ENCODE data around the gene CD4. TPM values are rescaled to one million over a fixed set of nuclear protein-coding genes. Genes with fewer than 3 reads are reported as not detected.

The CD4 gene
- total RNA-seq, 2 donors from 2014 or later, result 126 to 141 TPM

GRCh38 chr12:6774499-6775062 lies 14.7 kb upstream of the CD4 start:
- Mint-ChIP-seq H3K4me1 (ENCODE audit: low read depth) (peaks cover 94% of the 10 kb centered on the region), H3K36me3 (ENCODE audit: insufficient read depth in 2 of 2) (peaks cover 20 to 28% of the 10 kb centered on the region in 2 donors), H3K4me3 (peak overlapping the region; percentile 78 to 82), H3K27me3 (ENCODE audit: low read depth) (peaks cover under 1% of the 10 kb centered on the region), H3K9me3 (no peaks in the 10 kb centered on the region), H3K27ac (peak overlapping the region; percentile 87)
- peak; percentile 49 to 57 for ATAC-seq (replicated peaks in 1 of 2)
- DNase-seq, result peak in 1 of 2 donors; percentile 46

- no peak for ATAC-seq (replicated peaks in 1 of 2)
- peaks cover 94% of the 10 kb centered on the region for H3K4me1 Mint-ChIP-seq (ENCODE audit: low read depth)
- H3K27ac Mint-ChIP-seq, result peak overlapping the region; percentile 87
- H3K9me3 Mint-ChIP-seq, result no peaks in the 10 kb centered on the region
- H3K4me3 Mint-ChIP-seq, result peak overlapping the region; percentile 78 to 82
- H3K27me3 Mint-ChIP-seq (ENCODE audit: low read depth), result no peaks in the 10 kb centered on the region
- DNase-seq, result no peak
- peaks cover 19 to 25% of the 10 kb centered on the region in 2 donors for H3K36me3 Mint-ChIP-seq (ENCODE audit: insufficient read depth in 2 of 2)
These were observed 13.8 kb upstream of the CD4 start for GRCh38 chr12:6775185-6776174.

GRCh38 chr12:6777386-6777785 lies 11.9 kb upstream of the CD4 start:
- Mint-ChIP-seq H3K4me3 (peak overlapping the region; percentile 17 to 74), H3K36me3 (ENCODE audit: insufficient read depth in 2 of 2) (peaks cover 15 to 22% of the 10 kb centered on the region in 2 donors), H3K9me3 (no peaks in the 10 kb centered on the region), H3K27ac (peak overlapping the region; percentile 26), H3K4me1 (ENCODE audit: low read depth) (peaks cover 88% of the 10 kb centered on the region), H3K27me3 (ENCODE audit: low read depth) (no peaks in the 10 kb centered on the region)
- ATAC-seq (replicated peaks in 1 of 2) (no peak), DNase-seq (no peak)

DNA sequence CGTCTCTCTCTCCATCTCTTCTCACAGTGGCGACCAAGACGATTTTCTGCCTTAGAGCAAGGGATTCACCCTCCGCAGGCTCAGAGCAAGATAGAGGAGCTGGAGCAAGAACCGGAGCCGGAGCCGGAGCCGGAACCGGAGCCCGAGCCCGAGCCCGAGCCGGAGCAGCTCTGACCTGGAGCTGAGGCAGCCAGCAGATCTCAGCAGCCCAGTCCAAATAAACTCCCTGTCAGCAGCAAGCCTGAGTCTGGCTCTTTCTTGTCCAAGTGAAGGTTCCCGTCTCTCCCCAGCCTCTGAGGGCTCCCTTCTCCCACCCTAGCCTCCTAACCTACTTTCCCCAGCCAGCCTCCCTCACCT lies 11.1 kb upstream of the CD4 start:
- ATAC-seq (replicated peaks in 1 of 2) (no peak), DNase-seq (no peak)
- Mint-ChIP-seq H3K4me1 (ENCODE audit: low read depth) (peaks cover 88% of the 10 kb centered on the region), H3K27ac (no peak overlapping the region), H3K9me3 (no peaks in the 10 kb centered on the region), H3K36me3 (ENCODE audit: insufficient read depth in 2 of 2) (peaks cover 15 to 22% of the 10 kb centered on the region in 2 donors), H3K4me3 (peak overlapping the region; percentile 74 to 92), H3K27me3 (ENCODE audit: low read depth) (no peaks in the 10 kb centered on the region)

- Mint-ChIP-seq H3K4me1 (ENCODE audit: low read depth) (peaks cover 92% of the 10 kb centered on the region), H3K27ac (peak overlapping the region; percentile 42), H3K27me3 (ENCODE audit: low read depth) (no peaks in the 10 kb centered on the region), H3K36me3 (ENCODE audit: insufficient read depth in 2 of 2) (peaks cover 15 to 22% of the 10 kb centered on the region in 2 donors), H3K9me3 (no peaks in the 10 kb centered on the region), H3K4me3 (peak overlapping the region; percentile 74 to 92)
- peak; percentile 77 to 80 for ATAC-seq (replicated peaks in 1 of 2)
- DNase-seq, result peak; percentile 92
These were observed 10.5 kb upstream of the CD4 start for GRCh38 chr12:6778574-6779550.

- H3K27me3 Mint-ChIP-seq (ENCODE audit: low read depth), result no peaks in the 10 kb centered on the region
- no peaks in the 10 kb centered on the region for H3K9me3 Mint-ChIP-seq
- peaks cover 10 to 16% of the 10 kb centered on the region in 2 donors for H3K36me3 Mint-ChIP-seq (ENCODE audit: insufficient read depth in 2 of 2)
- peak overlapping the region; percentile 42 for H3K27ac Mint-ChIP-seq
- DNase-seq (no peak), ATAC-seq (replicated peaks in 1 of 2) (peak; percentile 22 to 25)
- H3K4me1 Mint-ChIP-seq (ENCODE audit: low read depth), result peaks cover 93% of the 10 kb centered on the region
- peak overlapping the region; percentile 74 to 92 for H3K4me3 Mint-ChIP-seq
These were observed 9.5 kb upstream of the CD4 start for GRCh38 chr12:6779708-6780432.

DNA sequence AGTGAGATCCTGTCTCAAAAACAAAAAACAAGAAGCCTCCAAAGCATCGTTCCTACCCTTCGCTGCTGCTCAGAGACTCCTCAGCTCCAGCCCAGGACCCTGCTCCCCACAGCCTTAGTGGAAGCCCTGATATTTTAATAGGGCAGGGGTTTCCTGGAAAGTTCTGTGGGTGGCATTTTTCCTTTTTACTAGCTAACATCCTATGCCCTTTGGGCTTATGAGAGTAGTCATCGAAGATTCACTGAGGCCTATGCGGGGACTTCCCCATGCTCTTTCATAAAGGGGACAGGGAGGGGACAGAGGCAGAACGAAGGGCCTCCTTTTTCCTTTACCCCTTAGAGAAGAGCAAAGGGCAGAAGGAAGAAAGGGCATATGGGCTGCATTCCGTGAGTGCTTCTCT lies 8.8 kb upstream of the CD4 start:
- peak in 1 of 2 donors; percentile 62 for DNase-seq
- H3K36me3 Mint-ChIP-seq (ENCODE audit: insufficient read depth in 2 of 2), result peaks cover 6 to 11% of the 10 kb centered on the region in 2 donors
- ATAC-seq (replicated peaks in 1 of 2), result peak; percentile 59
- peaks cover 93% of the 10 kb centered on the region for H3K4me1 Mint-ChIP-seq (ENCODE audit: low read depth)
- no peaks in the 10 kb centered on the region for H3K27me3 Mint-ChIP-seq (ENCODE audit: low read depth)
- peak overlapping the region; percentile 87 for H3K27ac Mint-ChIP-seq
- H3K9me3 Mint-ChIP-seq, result no peaks in the 10 kb centered on the region
- peak overlapping the region; percentile 74 to 78 for H3K4me3 Mint-ChIP-seq

- H3K9me3 Mint-ChIP-seq, result no peaks in the 10 kb centered on the region
- peak overlapping the region; percentile 34 for H3K27ac Mint-ChIP-seq
- H3K4me1 Mint-ChIP-seq (ENCODE audit: low read depth), result peaks cover 93% of the 10 kb centered on the region
- H3K4me3 Mint-ChIP-seq, result peak overlapping the region; percentile 40 to 69
- ATAC-seq (replicated peaks in 1 of 2), result no peak
- no peaks in the 10 kb centered on the region for H3K27me3 Mint-ChIP-seq (ENCODE audit: low read depth)
- DNase-seq, result no peak
- peaks cover 0 to 6% of the 10 kb centered on the region in 2 donors for H3K36me3 Mint-ChIP-seq (ENCODE audit: insufficient read depth in 2 of 2)
These were observed 7.2 kb upstream of the CD4 start for GRCh38 chr12:6782119-6782518.

DNA sequence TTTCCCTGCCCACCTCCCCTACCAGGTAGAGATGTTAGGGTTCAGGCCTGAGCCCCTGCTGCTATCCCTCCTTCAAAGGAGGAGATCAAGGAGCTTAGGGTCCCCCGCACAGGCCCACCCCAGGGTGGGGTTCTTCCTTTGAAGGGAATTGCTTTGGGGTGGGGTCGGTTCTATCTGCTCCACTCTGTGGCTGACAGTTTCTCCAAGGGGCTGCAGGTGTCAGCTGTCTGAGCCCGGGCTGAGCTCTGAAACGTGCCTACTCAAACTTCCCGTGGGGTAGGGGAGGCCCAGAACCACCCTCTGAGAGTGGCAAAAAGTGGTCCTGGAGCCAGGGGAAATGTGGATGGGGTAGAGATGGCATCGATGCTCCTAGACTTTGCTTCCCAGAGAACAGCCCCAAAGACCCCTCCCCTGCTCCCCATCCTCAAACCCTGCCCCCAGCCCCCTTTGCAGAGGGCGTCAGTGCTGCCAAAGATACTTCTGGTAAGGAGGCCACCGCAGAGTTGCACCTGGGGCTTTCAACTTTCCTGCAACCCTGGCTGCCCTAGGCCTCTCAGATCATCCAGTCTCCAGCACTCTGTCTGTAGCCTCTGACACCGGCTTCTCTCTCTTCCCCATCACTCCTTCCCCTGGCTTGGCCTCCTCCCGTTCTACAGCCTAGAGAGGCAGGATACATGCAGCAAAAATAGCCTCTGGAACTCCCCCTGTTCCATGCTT lies 6.3 kb upstream of the CD4 start:
- DNase-seq (no peak), ATAC-seq (replicated peaks in 1 of 2) (no peak)
- Mint-ChIP-seq H3K27ac (no peak overlapping the region), H3K4me3 (peak overlapping the region; percentile 30 to 69), H3K9me3 (no peaks in the 10 kb centered on the region), H3K27me3 (ENCODE audit: low read depth) (no peaks in the 10 kb centered on the region), H3K4me1 (ENCODE audit: low read depth) (peaks cover 89% of the 10 kb centered on the region), H3K36me3 (ENCODE audit: insufficient read depth in 2 of 2) (peaks cover 0 to 5% of the 10 kb centered on the region in 2 donors)

- H3K27ac Mint-ChIP-seq, result no peak overlapping the region
- DNase-seq (no peak), ATAC-seq (replicated peaks in 1 of 2) (no peak)
- peaks cover 89% of the 10 kb centered on the region for H3K4me1 Mint-ChIP-seq (ENCODE audit: low read depth)
- no peaks in the 10 kb centered on the region for H3K9me3 Mint-ChIP-seq
- H3K36me3 Mint-ChIP-seq (ENCODE audit: insufficient read depth in 2 of 2), result peaks cover 0 to under 1% of the 10 kb centered on the region in 2 donors
- no peaks in the 10 kb centered on the region for H3K27me3 Mint-ChIP-seq (ENCODE audit: low read depth)
- H3K4me3 Mint-ChIP-seq, result peak overlapping the region; percentile 38 to 69
These were observed 5.5 kb upstream of the CD4 start for GRCh38 chr12:6783828-6784227.

DNA sequence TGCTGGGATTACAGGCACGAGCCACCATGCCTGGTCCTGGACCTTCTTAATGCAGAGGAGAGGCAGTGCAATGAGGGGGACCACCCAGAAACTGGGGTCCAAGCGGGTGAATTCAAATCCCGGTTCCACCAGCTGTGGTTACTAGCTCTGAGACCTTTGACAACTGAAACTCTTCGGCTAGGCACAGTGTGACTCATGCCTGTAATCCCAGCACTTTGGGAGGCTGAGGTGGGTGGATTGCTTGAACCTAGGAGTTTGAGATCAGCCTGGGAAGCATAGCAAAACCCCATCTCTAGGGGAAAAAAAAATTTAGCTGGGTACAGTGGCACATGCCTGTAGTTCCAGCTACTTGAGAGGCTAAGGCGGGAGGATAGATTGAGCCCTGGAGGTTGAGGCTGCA lies 5.0 kb upstream of the CD4 start:
- H3K9me3 Mint-ChIP-seq, result no peaks in the 10 kb centered on the region
- peak overlapping the region; percentile 38 to 69 for H3K4me3 Mint-ChIP-seq
- H3K36me3 Mint-ChIP-seq (ENCODE audit: insufficient read depth in 2 of 2), result no peaks in the 10 kb centered on the region
- H3K27ac Mint-ChIP-seq, result no peak overlapping the region
- H3K27me3 Mint-ChIP-seq (ENCODE audit: low read depth), result no peaks in the 10 kb centered on the region
- DNase-seq (no peak), ATAC-seq (replicated peaks in 1 of 2) (no peak)
- H3K4me1 Mint-ChIP-seq (ENCODE audit: low read depth), result peaks cover 89% of the 10 kb centered on the region
